Stimulated activated CD4-positive, alpha-beta T cell treated with anti-CD3 and anti-CD28 coated beads, Interleukin-1b, Interleukin-23, amount 100 ng/mL, for 4 hours (primary cell): ENCODE results near the gene ZNF567.

Source experiments
- DNase-seq, 2 donors: peaks; one replicate each; pipeline ENCODE4 v3.0.0-alpha.2; 2020; ENCODE audit warnings: low read depth in 2 of 2

Gene ZNF567

DNA sequence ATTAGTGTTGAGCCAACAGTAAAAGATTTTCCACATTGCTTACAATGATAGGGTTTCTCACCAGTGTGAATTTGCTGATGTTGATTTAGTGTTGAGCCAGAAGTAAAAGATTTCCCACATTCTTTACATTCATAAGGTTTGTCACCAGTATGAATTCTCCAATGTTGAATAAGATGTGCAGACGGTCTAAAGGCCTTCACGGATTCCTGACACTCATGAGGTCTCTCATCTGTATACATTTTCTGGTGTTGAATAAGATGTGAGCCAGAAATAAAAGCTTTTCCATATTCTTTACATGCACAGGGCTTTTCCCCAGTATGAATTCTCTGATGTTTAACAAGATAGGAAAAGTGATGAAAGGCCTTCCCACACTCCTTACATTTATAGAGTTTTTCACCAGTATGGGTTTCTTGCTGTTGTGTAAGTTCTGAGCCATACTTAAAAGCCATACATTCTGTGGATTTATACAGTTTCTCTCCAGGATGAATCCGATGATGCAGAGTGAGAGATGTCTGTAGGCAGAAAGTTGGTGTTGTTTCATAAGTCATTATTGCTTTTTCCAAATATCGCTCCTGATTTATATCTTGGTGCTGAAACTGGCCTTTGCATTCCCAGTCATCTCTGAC is 62.8 kb downstream of the ZNF567 start:
- no peak for DNase-seq
